GM12864 (cell line): ENCODE measurements around the gene MMAA.

ENCODE experiments used
- DNase-seq: peaks from one replicate; pipeline ENCODE4 v3.0.0-alpha.2; 2011; ENCODE audit warnings: low read depth
- H3K4me3 ChIP-seq: 2 replicates; pipeline ENCODE4 v1.5.1; 2011; ENCODE audit warnings: mild to moderate bottlenecking, low read depth, low read length, control low read depth
- TF ChIP-seq, protein P1 (sequence below): IDR thresholded peaks from 2 replicates; pipeline ENCODE4 v1.5.1; 2011; ENCODE audit warnings: low read depth, mild to moderate bottlenecking, moderate library complexity, low read length, control low read depth, inconsistent platforms; ENCODE audit errors: missing control alignments

Gene MMAA

DNA sequence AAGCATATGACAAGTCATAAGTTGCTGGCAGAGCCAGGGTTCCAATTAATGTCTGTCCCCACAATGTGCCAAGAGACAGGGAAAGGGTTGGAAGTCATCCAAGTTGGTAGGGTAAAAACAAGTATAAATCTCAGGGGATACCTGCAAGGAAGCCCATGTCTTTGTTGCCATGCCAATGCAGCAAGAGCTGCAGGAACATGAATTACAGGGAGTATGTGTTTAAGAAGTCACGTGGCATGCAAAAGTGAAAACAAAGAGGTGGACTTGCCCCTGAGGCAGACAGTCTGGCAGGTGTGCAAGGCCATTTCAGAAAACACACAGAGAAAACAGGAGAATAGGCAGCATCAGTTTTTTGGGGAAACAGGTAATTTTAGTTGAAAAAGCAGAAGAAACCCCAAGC, 90.2 kb downstream of the MMAA start:
- H3K4me3 ChIP-seq: no peak overlapping the region
- DNase-seq: no peak
- TF ChIP-seq, protein P1, sequence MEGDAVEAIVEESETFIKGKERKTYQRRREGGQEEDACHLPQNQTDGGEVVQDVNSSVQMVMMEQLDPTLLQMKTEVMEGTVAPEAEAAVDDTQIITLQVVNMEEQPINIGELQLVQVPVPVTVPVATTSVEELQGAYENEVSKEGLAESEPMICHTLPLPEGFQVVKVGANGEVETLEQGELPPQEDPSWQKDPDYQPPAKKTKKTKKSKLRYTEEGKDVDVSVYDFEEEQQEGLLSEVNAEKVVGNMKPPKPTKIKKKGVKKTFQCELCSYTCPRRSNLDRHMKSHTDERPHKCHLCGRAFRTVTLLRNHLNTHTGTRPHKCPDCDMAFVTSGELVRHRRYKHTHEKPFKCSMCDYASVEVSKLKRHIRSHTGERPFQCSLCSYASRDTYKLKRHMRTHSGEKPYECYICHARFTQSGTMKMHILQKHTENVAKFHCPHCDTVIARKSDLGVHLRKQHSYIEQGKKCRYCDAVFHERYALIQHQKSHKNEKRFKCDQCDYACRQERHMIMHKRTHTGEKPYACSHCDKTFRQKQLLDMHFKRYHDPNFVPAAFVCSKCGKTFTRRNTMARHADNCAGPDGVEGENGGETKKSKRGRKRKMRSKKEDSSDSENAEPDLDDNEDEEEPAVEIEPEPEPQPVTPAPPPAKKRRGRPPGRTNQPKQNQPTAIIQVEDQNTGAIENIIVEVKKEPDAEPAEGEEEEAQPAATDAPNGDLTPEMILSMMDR: no peak
